Measurements from ENCODE around the gene DSG1.
A peak's percentile ranks its signal among the peaks of the same experiment; 100 is the strongest.
"Not testable (repeated sequence)": the region's sequence is repeated elsewhere in the genome, so short reads cannot be mapped to it uniquely, and the experiment has no call there.

The DSG1 gene

DNA sequence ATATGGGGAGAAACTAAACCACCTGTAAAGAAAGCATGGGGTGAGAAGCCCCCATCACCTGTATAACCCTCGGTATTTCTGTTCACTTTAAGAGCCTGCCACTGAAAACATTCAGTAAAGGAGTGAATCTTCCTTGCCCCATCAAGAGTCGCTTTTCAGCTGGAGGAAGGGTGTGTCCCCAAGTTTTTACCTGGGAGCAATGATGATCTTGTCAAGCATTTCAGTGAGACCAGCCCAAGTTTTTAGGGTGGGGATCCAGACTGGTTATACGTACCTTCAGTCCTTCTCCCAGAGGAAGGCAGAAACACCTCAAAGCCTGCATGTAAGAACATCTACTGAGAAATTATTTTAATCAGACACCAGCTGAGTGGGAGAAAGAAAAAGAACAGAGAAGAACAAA lies at the start of gene DSG1:
Gene DSG1, plus strand, starts transcription at position 301 of the 400 bp plus-strand sequence. CDS start 141 bp downstream, outside the sequence.
- DNase-seq (ENCODE audit: low read depth, low spot score), result no peak

DNA sequence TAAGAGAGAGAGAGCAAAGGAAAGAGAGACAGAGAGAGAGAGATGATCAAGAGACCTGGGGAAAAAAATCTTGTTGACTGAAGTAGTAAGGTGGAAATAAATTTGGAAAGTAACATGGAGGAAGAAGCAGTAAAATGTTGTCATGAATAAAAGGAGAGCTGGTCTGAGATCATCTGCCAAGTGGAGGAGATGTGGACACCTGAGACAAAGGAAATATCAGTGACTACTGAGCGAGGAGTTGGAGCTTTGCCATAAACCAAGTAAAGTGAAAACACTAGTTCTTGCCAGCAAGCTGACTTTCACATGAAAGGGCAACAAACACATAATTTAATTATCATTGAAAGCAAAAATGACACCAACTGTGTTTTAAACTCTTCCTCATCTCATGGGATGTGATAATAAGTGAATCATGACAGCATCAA lies 49.0 kb upstream of the DSG1 start:
- no peak for DNase-seq (ENCODE audit: low read depth, low spot score)

DNA sequence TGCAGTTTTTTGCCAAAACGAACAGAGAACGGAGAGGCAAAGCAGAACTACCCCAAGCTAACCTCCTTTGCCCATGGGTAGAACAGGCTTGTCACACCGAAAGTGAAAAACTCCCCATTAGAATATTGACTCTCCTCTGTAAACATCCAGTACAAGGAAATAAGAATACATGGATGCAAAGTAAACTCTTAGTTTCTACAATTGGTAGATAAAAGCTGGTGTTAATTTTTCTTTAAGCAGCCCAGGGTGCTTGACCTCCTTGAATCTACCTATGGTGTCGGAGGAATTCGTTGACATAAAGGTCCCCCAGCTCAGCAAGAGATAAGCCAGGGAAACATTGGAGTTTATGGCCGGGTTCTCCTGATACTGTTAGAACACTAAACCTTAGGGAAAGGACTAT lies 48.4 kb upstream of the DSG1 start:
- DNase-seq (ENCODE audit: low read depth, low spot score), result no peak

DNA sequence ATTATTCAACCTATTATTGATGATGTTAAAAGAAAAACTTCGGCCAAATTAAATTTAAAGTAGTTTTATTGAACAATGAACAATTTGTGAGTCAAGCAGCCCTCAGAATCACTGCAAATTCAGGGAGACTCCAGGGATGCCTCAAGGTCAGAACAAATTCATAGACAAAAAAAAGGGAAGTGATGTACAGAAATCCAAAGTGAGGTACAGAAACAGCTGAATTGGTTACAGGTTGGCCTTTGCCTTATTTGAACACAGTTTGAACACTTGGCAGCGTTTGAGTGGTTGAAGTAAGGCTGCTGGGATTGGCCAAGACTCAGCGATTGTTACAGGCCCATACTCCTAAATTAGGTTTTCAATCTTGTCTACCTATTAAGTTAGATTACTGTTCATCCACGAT lies 47.4 kb upstream of the DSG1 start:
- DNase-seq (ENCODE audit: low read depth, low spot score), result no peak

DNA sequence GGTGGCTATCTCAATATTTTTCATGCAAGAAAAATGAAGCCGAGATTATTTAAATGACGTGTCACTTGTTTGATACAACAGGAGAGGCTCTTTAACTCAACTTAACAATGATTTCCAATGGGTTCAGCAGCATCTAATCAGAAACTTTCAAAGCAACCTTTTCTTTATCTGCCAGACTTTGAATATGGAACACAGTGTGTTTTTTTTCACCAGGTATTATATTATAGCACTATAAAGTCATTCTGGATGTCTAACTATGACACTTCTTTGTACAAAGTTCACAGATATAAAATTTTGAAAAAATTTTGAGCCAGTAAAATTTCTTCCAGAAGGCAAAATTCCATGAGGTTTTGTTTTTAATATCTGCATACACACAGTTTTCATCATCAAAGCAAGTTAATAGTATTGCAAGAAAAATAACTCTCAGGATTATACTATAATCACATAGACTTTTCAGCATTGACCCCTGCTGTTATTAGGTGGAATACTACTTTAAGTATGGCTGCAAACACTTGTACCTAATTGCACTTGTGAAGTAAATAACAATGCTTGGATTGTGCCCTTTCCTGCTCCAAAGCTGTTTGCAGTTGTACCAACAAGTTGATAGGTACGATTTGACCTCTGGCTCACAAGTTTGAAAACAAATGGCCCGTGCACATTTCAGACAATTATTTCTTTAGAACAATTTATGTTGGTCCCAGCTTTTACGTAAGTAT lies 44.0 kb upstream of the DSG1 start:
- no peak for DNase-seq (ENCODE audit: low read depth, low spot score)

DNA sequence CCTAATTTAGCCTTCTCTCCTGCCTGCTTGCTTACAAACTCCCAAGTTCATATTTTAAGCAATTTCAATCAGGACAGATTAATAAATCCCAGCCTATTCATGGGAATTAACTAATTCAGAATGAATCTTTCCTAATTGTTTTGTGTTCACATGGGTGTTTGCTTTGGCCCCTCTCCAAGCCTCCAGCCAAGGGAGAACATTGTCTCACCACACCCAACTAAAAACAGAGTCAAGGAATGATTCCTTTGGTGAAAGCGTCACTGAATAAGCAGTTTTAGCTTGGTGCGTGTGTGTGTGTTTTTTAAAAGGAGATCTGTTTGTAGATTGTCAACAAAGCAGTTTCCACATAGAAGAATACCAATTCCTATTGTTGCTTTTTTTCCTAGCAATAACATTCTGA lies 43.0 kb upstream of the DSG1 start:
- no peak for DNase-seq (ENCODE audit: low read depth, low spot score)

DNA sequence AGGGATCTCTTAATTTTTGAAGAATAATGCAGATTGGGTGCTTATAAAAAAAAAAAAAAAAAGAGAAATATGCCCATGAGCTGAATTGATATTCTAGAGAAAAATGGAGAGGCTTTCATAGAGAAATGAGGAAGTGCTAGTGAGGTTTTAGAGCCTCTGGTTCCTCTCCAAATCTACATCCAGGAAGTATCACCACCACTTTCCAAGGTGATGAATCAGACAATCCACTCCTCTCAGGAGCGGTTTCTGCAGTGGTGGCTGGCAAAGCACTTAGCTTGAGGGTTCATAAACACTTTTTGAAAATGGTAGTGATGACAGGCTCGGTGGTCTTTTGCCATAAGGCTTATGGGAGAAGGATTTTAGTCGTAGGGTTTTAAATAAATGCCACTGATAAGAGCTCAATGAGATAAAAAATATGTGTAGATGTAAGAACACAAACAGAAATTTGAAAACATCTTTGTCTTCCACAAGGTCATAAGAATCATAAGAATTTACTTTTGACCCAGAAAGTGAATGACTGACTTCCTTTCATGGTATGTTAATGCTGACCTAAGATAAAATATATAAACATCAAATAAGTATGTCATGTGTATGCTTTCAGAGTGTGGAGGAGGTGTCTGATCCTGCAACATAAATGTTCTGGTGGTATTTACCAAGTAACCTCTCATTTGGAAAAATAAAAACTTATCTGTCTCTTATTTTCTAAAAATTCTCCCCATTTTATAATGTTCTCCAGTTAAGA lies 42.1 kb upstream of the DSG1 start:
- DNase-seq (ENCODE audit: low read depth, low spot score), result no peak

DNA sequence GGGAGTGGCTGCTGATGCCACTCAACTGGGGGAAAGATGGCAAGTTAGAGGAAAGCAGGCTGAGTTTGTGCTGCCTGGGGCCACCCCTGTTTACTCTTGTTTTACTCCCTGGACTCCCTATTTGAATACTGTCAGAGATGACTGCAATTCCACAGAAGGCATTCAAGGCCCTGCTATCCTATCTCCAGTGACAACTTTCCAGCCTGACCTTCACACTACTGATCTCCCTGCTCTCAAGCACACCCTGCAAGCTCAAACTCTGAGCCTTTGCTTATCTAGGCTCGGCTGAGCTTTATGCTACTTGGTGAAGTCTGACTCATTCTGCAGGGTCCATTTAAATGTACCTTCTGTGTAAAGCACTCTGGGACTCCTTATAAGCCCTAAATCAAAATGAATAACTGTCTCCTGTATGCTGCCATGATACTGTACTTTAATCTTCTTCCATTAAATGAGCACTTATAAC lies 39.3 kb upstream of the DSG1 start:
- no peak for DNase-seq (ENCODE audit: low read depth, low spot score)

DNA sequence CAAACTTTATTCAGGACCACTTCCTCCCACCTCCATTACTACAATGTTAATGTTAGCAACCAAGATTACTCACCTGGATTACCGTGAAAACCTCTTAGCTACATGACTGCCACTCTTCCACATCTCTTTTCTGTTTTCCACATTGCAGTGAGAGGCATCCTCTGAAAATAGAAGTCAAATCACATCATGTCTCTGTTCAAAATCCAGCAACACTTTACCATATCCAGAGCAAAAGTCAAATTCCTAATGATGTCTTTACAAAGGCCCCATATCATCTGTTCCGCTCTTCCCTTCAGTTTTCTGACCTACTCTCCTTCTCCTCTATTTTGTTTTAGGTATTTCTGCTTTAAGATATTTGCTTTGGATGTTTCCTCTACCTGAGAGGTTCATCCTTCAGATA lies 37.5 kb upstream of the DSG1 start:
- no peak for DNase-seq (ENCODE audit: low read depth, low spot score)

DNA sequence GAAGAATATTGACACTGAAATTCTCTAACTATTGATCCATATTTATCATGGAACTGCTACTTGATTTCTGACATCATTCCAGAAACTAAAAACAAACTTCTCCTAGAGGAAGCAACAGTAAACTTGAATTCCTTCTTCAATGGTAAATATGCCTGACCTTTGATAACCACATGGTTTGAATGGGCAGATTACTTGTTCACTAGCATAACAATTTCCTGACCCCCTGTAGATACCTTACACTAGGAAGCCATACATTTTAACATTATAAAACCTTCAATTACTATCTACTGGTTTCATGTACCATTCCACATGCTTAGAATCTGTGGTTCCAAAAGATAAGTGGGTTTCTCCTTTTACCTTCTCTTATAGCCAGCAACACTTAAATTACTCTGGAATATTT lies 36.5 kb upstream of the DSG1 start:
- DNase-seq (ENCODE audit: low read depth, low spot score), result no peak

DNA sequence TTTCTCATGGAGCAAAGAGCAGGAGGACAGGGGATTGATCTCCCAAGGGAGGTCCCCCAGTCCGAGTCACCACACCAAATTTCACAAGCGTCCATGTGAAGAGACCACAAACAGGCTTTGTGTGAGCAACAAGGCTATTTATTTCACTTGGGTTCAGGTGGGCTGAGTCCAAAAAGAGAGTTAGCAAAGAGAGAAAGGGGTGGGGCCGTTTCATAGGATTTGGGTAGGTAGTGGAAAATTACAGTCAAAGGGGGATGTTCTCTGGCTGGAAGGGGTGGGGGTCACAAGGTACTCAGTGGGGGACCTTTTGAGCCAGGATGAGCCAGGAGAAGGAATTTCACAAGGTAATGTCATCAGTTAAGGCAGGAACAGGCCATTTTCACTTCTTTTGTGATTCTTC lies 28.5 kb upstream of the DSG1 start:
- not testable (repeated sequence) for DNase-seq (ENCODE audit: low read depth, low spot score)

DNA sequence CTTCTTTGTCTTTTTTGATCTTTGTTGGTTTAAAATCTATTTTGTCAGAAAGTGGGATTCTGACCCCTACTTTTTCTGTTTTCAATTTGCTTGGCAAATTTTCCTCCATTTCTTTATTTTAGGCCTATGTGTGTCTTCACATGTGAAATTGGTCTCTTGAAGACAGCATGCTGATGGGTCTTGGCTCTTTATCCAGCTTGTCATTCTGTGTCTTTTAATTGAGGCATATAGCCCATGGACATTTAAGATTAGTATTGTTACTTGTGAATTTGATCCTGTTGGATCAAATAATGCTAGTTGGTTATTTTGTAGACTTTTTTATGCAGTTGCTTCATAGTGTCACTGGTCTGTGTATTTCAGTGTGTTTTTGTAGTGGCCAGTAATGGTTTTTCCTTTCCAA lies 26.3 kb upstream of the DSG1 start:
- no peak for DNase-seq (ENCODE audit: low read depth, low spot score)

DNA sequence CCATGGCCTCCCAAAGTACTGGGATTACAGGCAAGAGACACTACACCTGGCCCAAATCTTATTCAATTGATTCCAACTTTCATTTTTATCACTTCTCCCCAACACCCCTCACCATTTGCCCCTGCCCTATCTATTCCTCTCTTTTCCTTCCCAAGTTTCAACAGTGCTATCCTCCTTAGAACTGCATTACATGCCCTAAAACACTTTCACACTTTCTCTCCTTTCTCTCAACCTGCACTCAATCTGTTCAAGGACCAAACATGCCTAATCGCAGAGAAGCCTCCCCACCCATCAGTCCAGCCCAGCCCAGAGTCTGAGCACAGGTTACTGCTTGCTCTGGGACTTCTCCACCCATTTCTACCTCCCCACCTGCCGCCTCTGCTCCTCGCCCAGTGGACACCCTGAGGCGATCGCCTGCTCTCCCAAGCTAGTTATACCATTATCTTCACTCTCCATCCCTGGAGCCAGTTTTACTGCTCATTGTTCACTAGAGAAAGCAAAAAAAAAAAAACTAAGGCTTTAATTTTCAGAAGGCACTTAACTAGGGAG lies 23.7 kb upstream of the DSG1 start:
- DNase-seq (ENCODE audit: low read depth, low spot score), result no peak

DNA sequence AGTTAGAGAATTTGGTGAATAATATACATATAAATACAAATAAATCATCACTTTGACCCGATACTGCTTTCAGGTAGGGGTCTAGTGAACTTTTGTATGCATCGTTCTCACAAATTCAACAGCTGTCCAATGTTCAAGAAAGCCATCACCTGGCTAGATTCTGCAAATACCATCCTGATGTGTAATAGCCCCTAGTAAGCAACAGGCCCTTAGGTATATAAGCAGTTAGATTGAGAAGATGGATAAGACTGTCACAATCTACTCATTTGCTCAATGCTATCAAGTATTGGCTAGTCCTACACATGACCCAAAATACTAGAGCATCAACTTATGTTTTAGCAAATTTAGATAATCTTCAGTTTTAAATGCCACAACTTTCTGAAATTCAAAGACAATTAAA lies 20.7 kb upstream of the DSG1 start:
- DNase-seq (ENCODE audit: low read depth, low spot score), result no peak

DNA sequence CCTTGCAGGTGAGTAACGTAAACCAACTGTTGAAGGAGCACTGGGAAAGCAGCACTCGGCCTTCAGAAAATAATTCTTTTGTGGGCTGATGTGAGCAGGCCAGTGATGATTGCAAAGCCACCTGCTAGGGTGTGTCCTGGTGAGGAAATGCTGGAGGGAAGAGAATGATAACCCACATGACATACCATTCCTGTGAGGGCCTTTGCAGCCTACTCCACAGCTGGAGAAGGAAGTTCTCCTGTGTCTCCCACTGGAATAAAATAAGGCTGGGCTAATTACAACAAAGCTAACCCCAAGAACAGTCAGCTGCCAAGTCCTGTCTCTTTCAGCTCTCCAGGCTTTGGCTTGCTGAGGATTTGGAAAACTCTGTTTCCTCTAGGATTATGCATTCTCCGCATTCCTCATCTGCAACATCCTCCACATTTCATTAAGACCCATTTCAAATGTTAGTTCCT lies 16.7 kb upstream of the DSG1 start:
- peak; percentile 64 for DNase-seq (ENCODE audit: low read depth, low spot score)

DNA sequence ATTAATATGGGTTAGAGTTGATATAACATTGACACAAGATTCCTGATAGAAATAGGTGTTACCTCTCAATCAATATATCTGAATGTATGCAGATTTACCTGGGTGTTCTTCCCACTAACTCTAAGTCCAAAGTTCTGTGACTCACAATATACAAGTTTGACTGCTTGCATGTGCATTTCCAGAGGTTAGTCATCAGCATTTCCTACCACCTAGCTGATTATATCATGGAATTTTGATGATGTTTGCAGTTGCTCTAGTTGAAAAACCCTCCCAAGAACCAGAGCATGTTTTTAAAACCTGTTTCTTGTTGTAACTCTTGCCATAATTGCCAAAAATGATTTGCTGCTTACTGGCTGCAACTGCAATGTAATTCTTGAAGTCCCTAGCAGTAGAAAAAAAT lies 15.0 kb upstream of the DSG1 start:
- no peak for DNase-seq (ENCODE audit: low read depth, low spot score)

DNA sequence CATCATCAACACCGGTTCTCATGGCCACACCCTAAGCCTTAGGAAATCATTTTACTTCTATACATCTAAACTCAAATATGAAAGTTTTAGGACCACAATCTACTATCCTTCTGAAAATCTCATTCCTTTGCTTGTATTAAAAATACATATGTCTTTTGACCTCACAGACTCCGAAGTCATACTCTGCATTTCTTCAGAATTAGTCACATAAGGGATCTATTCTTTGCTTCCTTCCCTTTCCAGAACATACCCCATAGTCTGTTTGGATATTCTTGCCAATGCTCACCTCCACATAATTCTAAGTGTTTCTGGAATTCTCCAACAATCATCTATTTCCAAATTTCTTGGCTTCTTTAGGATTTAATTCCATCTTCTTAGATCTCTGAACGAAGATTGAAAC lies 14.2 kb upstream of the DSG1 start:
- DNase-seq (ENCODE audit: low read depth, low spot score), result no peak

DNA sequence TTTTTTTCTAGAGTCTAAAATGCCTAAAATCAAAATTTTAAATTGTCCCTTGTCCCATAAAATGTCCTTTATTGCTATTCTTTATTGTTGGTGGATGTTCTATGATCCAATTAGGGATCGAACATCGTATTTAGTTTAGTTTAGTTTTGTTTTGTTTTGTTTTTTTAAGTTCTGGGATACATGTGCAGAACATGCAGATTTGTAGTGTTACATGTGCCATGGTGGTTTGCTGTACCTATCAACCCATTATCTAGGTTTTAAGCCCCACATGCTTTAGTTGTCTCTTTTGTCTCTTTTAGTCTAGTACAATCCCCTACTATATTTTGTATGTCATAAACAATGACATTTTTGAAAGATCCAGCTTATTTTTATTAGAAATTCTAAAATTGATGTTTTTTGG lies 8.8 kb upstream of the DSG1 start:
- DNase-seq (ENCODE audit: low read depth, low spot score), result no peak

DNA sequence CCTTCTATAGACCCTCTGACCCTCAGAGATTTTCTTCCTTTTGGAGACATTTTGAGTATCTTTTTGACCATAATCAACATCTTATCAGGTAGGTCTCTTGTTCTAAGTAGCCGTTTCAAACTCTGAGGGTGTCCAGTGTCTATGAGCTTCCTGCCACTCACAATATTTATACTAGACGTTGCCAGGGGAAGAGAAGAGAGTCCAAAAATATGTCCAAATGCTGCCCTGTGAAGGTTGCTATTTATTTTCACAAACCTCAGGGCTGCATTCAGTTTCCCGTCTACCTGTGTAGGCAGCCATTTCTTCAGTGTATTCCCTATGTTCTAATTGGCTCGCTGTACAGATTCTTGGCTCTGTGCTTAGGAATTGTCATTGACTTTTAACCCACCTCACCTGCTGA lies 986 bp upstream of the DSG1 start:
- no peak for DNase-seq (ENCODE audit: low read depth, low spot score)

DNA sequence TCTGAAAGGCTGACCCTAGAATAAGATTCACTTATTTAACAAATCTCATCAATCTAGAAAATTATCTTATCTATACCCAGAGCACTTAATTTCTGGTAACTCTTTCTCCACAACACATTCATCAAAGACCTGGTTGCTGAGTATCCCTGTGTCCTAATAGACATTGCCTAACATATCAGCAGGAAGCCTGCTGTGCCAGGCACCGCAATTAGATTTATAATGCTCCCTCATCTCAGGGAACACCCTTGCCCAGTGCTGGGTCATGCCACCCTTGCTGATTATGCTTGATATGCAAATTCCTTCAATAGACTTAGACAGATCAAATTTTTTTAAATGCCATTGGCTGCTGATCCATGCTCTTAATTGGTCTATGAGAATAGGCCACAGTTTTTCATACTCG lies 3.8 kb downstream of the DSG1 start:
- no peak for DNase-seq (ENCODE audit: low read depth, low spot score)

DNA sequence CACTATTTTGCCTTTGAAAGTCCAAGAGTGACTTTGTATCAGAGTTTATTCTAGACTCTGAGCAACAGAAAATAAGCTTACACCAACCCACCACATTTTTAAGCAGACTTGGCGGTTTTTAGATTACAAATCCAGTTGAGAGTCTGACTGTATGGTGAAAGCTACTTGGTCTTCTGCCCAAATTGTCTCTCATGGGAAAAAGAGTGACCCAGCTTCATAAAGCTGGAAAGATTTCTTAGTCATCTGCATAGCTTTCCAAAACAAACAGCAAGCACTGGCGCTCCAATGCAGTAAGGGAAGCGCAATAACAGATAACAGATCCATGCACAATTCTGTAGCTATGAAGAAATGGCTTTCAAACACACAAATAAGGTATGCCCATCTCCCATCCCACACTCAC lies 7.1 kb downstream of the DSG1 start:
- DNase-seq (ENCODE audit: low read depth, low spot score), result no peak

DNA sequence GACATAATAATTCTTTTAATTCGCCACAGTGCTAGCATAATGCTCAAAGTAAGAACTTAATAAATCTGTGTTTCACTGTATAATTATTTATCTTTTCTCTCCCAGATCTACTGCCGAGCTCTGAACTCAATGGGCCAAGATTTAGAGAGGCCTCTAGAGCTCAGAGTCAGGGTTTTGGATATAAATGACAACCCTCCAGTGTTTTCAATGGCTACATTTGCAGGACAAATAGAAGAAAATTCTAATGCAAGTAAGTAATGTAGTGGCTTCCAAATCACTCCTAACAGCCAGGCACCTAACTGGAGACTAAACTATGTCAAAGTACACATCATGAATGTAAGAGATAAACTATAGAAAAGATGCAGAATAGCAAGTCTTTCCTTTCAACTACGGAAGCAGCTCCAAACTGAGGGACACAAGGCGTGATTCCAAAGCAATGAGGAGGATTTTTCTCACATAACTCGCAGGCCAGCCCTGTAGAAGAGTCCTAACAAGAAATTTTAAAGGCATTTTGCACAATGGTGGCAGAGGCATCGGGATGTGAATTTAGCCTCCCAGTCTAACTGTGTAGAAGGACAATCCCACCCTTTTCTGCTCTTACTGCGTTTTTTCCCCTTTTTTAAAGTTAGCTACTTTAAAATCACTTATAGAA lies 12.0 kb downstream of the DSG1 start:
- peak; percentile 7 for DNase-seq (ENCODE audit: low read depth, low spot score)
